DND-41 (cell line): ENCODE measurements around the gene ORC4.

ENCODE experiments used
- ATAC-seq: fragments of 200-7000 bp; cut with Tn5 transposase; 3 replicates; pipeline ENCODE4 v1.9.1; 2021; ENCODE audit warnings: low read depth; ENCODE audit not compliant: insufficient read depth
- DNase-seq: peaks from one replicate; pipeline ENCODE4 v3.0.0-alpha.2; 2020
- H2AFZ ChIP-seq: 2 replicates; pipeline ENCODE4 v1.6.0; 2012; ENCODE audit warnings: low read depth, low read length
- H3K27ac ChIP-seq: 2 replicates; pipeline ENCODE4 v1.5.1; 2012; ENCODE audit warnings: low read length, inconsistent platforms
- H3K27me3 ChIP-seq: fragments of 200-600 bp; sonication (generic); 2 replicates; pipeline ENCODE4 v1.6.0; 2012; ENCODE audit warnings: low read length, mild to moderate bottlenecking, inconsistent platforms; ENCODE audit not compliant: insufficient read depth, poor library complexity
- H3K36me3 ChIP-seq: 2 replicates; pipeline ENCODE4 v1.5.1; 2012; ENCODE audit warnings: low read length, inconsistent platforms; ENCODE audit not compliant: insufficient read depth
- H3K4me1 ChIP-seq: 2 replicates; pipeline ENCODE4 v1.5.1; 2012; ENCODE audit warnings: mild to moderate bottlenecking, low read length; ENCODE audit not compliant: insufficient read depth
- H3K4me2 ChIP-seq: 2 replicates; pipeline ENCODE4 v1.6.0; 2012; ENCODE audit warnings: mild to moderate bottlenecking, moderate library complexity, low read length, inconsistent platforms; ENCODE audit not compliant: insufficient read depth
- H3K4me3 ChIP-seq, 2 experiments: fragments of 200-600 bp in 1 of 2; shearing (Covaris generic) in 1 of 2; 2 replicates each; pipeline ENCODE4 v1.5.1; 2012 to 2016; ENCODE audit warnings: inconsistent platforms in 2 of 2, low read length in 2 of 2, mild to moderate bottlenecking in 2 of 2, low read depth in 1 of 2, moderate library complexity in 1 of 2
- H3K79me2 ChIP-seq: 2 replicates; pipeline ENCODE4 v1.6.0; 2012; ENCODE audit warnings: low read length, inconsistent platforms; ENCODE audit not compliant: insufficient read depth
- H3K9ac ChIP-seq: 2 replicates; pipeline ENCODE4 v1.6.0; 2012; ENCODE audit warnings: low read depth, mild to moderate bottlenecking, inconsistent platforms, low read length, moderate library complexity
- H3K9me3 ChIP-seq: 2 replicates; pipeline ENCODE4 v1.5.1; 2012; ENCODE audit warnings: low read length, moderate library complexity, mild to moderate bottlenecking, inconsistent platforms; ENCODE audit not compliant: insufficient read depth, severe bottlenecking
- H4K20me1 ChIP-seq: 2 replicates; pipeline ENCODE4 v1.6.0; 2012; ENCODE audit warnings: low read length; ENCODE audit not compliant: insufficient read depth
- EZH2 ChIP-seq: IDR thresholded peaks from 3 replicates; pipeline ENCODE4 v1.6.1; 2012; ENCODE audit warnings: borderline replicate concordance, low read depth, mild to moderate bottlenecking, moderate library complexity, low read length, inconsistent platforms; ENCODE audit not compliant: severe bottlenecking
- TF ChIP-seq, protein P1 (sequence below): IDR thresholded peaks from 2 replicates; pipeline ENCODE4 v1.5.1; 2012; ENCODE audit warnings: borderline replicate concordance, low read length, moderate library complexity, mild to moderate bottlenecking; ENCODE audit not compliant: poor library complexity, severe bottlenecking; ENCODE audit errors: extremely low read depth

The ORC4 gene

DNA sequence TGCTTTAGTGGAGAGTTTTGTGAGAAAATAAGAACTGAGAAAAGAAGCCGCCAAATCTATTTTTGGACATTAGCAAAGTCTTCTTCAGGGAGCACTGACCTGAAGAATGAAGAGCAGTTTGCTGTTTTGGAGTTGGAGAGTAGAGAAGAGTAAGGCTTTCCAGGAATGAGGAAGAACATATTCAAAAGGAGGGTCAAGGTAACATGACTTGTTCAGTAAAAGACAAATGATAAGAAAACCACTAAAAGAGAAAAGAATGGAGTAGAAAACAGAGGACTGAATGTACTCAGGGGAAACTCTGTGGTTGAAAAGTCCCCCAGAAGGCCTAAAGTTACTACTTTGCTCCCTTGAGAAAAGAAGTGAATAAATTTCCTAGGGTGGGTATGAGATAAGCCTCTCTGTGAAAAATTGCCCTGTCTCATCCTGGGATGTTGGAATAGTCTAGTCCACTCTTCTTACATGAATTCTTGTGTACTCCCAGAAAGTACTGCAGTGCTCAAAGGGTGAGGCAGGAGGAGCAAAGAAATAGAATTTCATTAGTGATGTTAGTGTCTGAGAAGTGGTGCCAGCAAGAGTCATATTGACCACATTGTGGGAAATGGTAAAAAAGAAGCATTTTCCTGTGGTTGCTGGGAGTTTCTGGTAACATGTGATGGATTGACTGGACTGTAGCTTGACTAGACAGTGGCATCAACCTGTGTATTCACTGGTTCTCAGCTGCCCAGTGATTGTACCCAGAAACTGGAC lies 28.1 kb upstream of the ORC4 start:
- Histone ChIP-seq H2AFZ (no peak overlapping the region), H3K4me1 (0 out of 2 replicates have a peak, but pooled peaks cover 2% of the 10 kb centered on the region), H3K27me3 (no peaks in the 10 kb centered on the region), H3K27ac (no peak overlapping the region), H3K4me2 (no peak overlapping the region), H4K20me1 (peaks cover 5% of the 10 kb centered on the region; the same call in 1 of the 2 replicates), H3K9me3 (no peaks in the 10 kb centered on the region), H3K79me2 (no peaks in the 10 kb centered on the region), H3K36me3 (no peaks in the 10 kb centered on the region), H3K4me3 (no peak overlapping the region), H3K9ac (no peak overlapping the region)
- no peak for TF ChIP-seq EZH2
- TF ChIP-seq, protein P1, sequence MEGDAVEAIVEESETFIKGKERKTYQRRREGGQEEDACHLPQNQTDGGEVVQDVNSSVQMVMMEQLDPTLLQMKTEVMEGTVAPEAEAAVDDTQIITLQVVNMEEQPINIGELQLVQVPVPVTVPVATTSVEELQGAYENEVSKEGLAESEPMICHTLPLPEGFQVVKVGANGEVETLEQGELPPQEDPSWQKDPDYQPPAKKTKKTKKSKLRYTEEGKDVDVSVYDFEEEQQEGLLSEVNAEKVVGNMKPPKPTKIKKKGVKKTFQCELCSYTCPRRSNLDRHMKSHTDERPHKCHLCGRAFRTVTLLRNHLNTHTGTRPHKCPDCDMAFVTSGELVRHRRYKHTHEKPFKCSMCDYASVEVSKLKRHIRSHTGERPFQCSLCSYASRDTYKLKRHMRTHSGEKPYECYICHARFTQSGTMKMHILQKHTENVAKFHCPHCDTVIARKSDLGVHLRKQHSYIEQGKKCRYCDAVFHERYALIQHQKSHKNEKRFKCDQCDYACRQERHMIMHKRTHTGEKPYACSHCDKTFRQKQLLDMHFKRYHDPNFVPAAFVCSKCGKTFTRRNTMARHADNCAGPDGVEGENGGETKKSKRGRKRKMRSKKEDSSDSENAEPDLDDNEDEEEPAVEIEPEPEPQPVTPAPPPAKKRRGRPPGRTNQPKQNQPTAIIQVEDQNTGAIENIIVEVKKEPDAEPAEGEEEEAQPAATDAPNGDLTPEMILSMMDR: no peak
- no peak for DNase-seq
- 0 out of 3 replicates have a peak, but pooled peaks have one; percentile 17 for ATAC-seq

DNA sequence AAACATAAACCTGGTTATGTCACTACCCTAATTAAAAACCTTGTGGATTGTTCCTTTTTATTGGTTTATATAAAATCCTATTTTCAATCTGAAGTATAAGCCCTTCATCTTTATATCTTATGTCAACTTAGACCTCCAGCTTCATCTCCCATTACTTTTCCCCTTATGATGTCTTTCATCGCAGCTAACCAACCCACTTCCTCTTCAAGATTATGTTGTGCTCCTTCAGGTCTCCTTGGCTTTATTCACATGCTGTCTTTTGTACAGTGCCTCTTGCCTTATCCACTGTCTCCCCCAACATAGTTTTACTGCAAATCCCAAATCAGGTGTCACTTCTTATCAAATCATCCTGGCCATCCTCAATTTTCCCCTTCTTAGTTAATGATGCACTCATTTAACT lies 26.3 kb upstream of the ORC4 start:
- Histone ChIP-seq H3K27ac (no peak overlapping the region), H3K4me1 (0 out of 2 replicates have a peak, but pooled peaks cover 2% of the 10 kb centered on the region), H3K4me3 (no peak overlapping the region), H3K4me2 (no peak overlapping the region), H3K79me2 (no peaks in the 10 kb centered on the region), H3K9ac (no peak overlapping the region), H4K20me1 (peaks cover 5% of the 10 kb centered on the region; the same call in 1 of the 2 replicates), H3K27me3 (no peaks in the 10 kb centered on the region), H2AFZ (no peak overlapping the region), H3K9me3 (no peaks in the 10 kb centered on the region), H3K36me3 (no peaks in the 10 kb centered on the region)
- no peak for DNase-seq
- TF ChIP-seq, protein P1: no peak
- TF ChIP-seq EZH2: no peak
- peak; percentile 49; the same call in 2 of the 3 replicates for ATAC-seq

DNA sequence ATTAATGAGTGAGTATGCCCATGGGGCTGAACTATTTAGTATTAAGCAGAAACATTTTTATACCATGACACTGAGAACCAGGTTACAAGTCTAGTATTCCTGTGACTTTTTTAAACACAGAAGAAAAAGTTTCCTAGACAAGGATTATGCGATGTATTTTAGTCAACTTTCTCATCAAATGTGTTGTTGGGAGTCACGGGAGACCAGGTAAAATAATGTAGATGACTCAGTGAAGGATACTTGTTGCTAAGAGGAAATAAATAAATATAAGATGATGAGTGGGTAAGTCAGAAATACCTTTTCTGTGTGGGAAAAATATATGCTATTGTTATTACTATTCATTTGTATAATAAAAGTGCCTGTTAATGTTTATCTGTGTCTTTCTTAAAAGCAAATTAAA lies 23.8 kb upstream of the ORC4 start:
- no peak for TF ChIP-seq EZH2
- TF ChIP-seq, protein P1: no peak
- H4K20me1 ChIP-seq: peaks cover 8% of the 10 kb centered on the region; the same call in 1 of the 2 replicates
- no peaks in the 10 kb centered on the region for H3K27me3 ChIP-seq
- no peaks in the 10 kb centered on the region for H3K9me3 ChIP-seq
- ATAC-seq: no peak
- no peak overlapping the region for H3K9ac ChIP-seq
- H2AFZ ChIP-seq: no peak overlapping the region
- no peaks in the 10 kb centered on the region for H3K36me3 ChIP-seq
- H3K4me2 ChIP-seq: no peak overlapping the region
- no peak for DNase-seq
- no peak overlapping the region for H3K4me3 ChIP-seq
- no peak overlapping the region for H3K27ac ChIP-seq
- 0 out of 2 replicates have a peak, but pooled peaks cover 1% of the 10 kb centered on the region for H3K79me2 ChIP-seq
- H3K4me1 ChIP-seq: 0 out of 2 replicates have a peak, but pooled peaks cover 2% of the 10 kb centered on the region
